AG04449 (cell line): ENCODE data around the gene CEACAM6.

Source experiments
- CTCF ChIA-PET: fragments of 350-600 bp; formaldehyde crosslinking; extraction: SDS; loops from one replicate; lab custom pipeline; 2021; ENCODE audit warnings: antibody characterized with exemption; lab: Yijun Ruan, JAX
- POLR2A ChIA-PET: fragments of 400-600, 350-600 bp; formaldehyde crosslinking; extraction: SDS; loops from one replicate; lab custom pipeline; 2020; ENCODE audit warnings: antibody characterized with exemption, inconsistent platforms; lab: Yijun Ruan, JAX
- DNase-seq: peaks from one replicate; pipeline ENCODE4 v3.0.0-alpha.2; 2010; ENCODE audit warnings: low read depth, low spot score
- H3K4me3 ChIP-seq: 2 replicates; pipeline ENCODE4 v1.5.1; 2011; ENCODE audit warnings: low read depth, mild to moderate bottlenecking, control low read depth, low read length
- TF ChIP-seq, protein P1 (sequence below): IDR thresholded peaks from one replicate; pipeline ENCODE4 v1.5.1; 2011; ENCODE audit warnings: mild to moderate bottlenecking, moderate library complexity, low read length, control low read depth, inconsistent platforms; ENCODE audit not compliant: insufficient read depth; ENCODE audit errors: missing control alignments

Gene CEACAM6

DNA sequence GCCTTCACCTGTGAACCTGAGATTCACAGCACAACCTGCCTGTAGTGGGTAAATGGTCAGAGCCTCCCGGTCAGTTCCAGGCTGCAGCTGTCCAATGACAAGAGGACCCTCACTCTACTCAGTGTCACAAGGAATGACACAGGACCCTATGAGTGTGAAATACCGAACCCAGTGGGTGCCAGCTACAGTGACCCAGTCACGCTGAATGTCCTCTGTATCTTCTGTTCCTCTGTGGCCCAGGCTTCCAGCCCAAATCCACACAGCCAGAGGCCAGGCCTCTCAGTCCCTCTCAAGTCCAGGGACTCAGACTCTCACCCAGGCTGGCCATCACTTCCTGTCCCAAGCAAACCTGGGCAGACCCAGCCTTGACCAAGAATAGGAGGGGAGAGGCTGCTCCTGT lies 51.8 kb downstream of the CEACAM6 start:
- ChIA-PET POLR2A (no interaction called here), CTCF (no interaction called here)
- H3K4me3 ChIP-seq = no peak overlapping the region
- TF ChIP-seq, protein P1, sequence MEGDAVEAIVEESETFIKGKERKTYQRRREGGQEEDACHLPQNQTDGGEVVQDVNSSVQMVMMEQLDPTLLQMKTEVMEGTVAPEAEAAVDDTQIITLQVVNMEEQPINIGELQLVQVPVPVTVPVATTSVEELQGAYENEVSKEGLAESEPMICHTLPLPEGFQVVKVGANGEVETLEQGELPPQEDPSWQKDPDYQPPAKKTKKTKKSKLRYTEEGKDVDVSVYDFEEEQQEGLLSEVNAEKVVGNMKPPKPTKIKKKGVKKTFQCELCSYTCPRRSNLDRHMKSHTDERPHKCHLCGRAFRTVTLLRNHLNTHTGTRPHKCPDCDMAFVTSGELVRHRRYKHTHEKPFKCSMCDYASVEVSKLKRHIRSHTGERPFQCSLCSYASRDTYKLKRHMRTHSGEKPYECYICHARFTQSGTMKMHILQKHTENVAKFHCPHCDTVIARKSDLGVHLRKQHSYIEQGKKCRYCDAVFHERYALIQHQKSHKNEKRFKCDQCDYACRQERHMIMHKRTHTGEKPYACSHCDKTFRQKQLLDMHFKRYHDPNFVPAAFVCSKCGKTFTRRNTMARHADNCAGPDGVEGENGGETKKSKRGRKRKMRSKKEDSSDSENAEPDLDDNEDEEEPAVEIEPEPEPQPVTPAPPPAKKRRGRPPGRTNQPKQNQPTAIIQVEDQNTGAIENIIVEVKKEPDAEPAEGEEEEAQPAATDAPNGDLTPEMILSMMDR = no peak
- no peak for DNase-seq

DNA sequence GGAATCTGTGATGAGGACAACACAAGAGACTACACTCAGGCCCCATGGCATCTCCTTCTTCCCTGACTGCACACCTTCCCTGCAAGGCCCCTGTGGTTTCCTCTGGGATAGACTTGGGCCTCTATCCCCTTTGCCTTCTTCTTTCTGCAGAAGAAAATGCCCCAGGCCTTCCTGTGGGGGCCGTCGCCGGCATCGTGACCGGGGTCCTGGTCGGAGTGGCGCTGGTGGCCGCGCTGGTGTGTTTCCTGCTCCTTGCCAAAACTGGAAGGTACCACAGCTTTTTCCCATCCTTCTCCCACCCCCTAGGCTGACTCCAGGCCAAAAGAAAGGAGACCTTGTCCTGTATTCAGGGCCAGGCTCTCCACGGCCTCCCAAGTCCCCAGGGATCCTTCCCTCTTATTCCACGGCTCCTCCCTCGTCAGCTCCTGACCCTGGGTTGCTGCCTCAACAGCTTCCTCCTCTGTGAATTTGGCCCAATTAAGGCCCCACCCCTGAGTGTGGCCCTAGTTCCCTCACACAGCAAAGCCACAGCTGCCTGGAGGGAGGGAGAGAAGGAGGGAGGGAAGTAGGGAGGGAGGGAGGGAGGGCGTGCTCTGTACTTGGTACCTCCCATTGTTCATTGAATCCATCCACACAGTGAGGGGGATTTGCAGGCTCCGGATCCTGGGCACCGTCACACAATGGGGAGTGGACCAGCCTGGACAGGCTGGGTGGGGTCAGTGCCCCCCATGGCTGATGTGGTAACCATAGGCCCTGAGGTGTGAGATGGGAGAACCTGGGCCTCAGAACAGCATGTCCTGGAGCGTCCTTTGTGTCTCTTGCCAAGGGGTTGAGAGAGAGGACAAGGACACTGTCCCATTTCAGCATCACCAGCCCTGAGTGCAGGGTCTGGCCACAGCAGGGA lies 53.6 kb downstream of the CEACAM6 start:
- DNase-seq = no peak
- ChIA-PET CTCF (interaction anchor here (0.9 kb wide), 2 partner anchors 14 to 15 kb away, joined by 3 read pairs; no protein-coding TSS in a partner anchor), POLR2A (no interaction called here)
- H3K4me3 ChIP-seq = no peak overlapping the region
- TF ChIP-seq, protein P1 = no peak

DNA sequence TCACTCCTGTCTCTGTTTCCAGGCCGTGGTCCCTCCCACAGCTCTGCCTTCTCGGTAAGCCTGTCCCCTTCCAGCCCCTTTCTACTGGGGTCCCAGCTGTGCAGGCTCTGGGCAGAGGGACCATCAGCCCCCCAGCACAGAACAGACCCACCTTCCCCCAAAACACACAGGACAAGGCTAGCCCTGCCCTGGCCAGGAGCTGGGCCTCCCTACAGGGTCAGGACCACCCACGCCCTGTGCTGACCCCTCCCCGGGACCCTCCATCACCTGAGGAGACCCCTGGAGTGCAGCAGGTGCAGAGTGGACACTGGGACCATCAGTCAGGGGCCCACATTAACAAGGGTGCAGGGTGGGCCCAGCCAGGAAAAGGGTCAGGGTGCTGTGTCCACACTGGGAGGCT lies 55.0 kb downstream of the CEACAM6 start:
- DNase-seq = no peak
- POLR2A ChIA-PET = no interaction called here
- CTCF ChIA-PET = no interaction called here
- TF ChIP-seq, protein P1 = no peak
- no peak overlapping the region for H3K4me3 ChIP-seq

DNA sequence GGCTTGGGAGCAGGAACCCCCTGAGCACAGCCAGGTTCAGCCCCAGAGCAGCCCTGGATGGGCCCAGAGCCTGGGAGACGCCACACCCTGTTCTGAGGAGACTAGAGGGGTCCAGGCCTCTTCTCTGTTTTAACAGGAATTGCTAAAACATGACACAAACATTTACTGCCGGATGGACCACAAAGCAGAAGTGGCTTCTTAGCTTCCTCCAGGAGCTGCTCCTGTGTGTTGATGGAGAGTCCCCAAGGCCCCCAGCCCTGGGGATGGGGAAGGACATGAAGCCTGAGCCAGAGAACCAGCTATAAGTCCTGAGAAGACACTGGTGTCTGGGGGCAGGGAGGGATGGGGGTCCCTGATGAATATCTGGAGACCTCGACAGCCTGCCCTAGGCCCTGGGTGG lies 55.7 kb downstream of the CEACAM6 start:
- no peak overlapping the region for H3K4me3 ChIP-seq
- no peak for DNase-seq
- TF ChIP-seq, protein P1 = no peak
- ChIA-PET CTCF (interaction anchor here (1.0 kb wide), 1 partner anchor 16 kb away, joined by 3 read pairs; no protein-coding TSS in a partner anchor), POLR2A (no interaction called here)

DNA sequence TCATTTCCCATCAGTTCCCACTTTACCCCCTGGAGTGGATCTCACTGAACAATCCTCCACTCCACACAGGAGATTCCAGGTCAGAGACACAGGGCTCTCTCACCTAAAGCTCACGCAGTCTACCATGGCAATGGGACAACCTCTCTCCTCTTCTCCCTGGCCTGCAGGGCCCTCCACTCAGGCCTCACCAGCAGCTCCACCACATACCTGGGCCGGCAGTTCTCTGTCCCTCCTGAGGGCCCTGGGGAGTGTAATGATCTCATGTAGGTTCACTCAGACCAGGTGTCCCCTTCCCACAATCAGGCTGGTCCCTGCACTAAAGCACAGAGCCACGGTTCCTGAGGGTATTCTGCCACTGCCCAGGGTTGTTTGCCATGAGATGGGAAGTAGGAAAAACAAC lies 56.7 kb downstream of the CEACAM6 start:
- TF ChIP-seq, protein P1 = no peak
- no peak for DNase-seq
- no peak overlapping the region for H3K4me3 ChIP-seq
- POLR2A ChIA-PET = no interaction called here
- CTCF ChIA-PET = interaction anchor here (1.0 kb wide), 1 partner anchor 17 kb away, joined by 3 read pairs; no protein-coding TSS in a partner anchor

DNA sequence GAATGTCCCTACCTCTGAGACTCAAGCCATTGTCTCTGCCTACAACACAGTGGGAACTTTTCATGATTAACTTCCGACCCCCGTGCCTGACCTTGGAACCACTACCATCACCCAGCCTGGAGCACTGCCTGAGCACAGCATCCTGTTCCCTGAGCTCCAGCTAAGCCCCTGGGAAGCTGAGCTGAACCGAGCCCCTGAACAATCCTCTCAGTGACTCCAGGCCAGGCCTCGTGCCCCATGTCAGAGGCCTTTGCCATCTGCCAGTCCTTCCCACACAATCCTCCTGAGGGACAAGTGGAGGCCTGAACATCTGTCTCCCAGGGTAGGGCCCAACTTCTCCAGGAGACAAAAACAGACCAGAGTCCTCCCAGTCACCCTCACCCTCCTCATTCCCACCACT lies 58.6 kb downstream of the CEACAM6 start:
- DNase-seq = no peak
- ChIA-PET CTCF (interaction anchor here (1.2 to 1.3 kb wide), 2 partner anchors 19 to 20 kb away, joined by 3 to 5 read pairs; no protein-coding TSS in a partner anchor), POLR2A (no interaction called here)
- no peak overlapping the region for H3K4me3 ChIP-seq
- TF ChIP-seq, protein P1 = no peak
